Renal pelvis (tissue), 4 donors: ENCODE measurements around the gene MCM3. TPM values are rescaled to one million over a fixed set of nuclear protein-coding genes. Genes with fewer than 3 reads are reported as not detected.
A peak's percentile ranks its signal among the peaks of the same experiment; 100 is the strongest.

ENCODE experiments used
- DNase-seq: peaks from one replicate; pipeline ENCODE4 v3.0.0-alpha.2; 2013
- polyA plus RNA-seq, 3 donors: library from polyadenylated mRNA; unstranded; fragments of 120-200 nt; gene quantifications; one replicate each; pipeline ENCODE4 v1.2.1, GENCODE V29; 2013; ENCODE audit not compliant: insufficient read length in 3 of 3

MCM3 gene
- polyA plus RNA-seq, 3 donors, result 127 to 142 (median 138) TPM

DNA sequence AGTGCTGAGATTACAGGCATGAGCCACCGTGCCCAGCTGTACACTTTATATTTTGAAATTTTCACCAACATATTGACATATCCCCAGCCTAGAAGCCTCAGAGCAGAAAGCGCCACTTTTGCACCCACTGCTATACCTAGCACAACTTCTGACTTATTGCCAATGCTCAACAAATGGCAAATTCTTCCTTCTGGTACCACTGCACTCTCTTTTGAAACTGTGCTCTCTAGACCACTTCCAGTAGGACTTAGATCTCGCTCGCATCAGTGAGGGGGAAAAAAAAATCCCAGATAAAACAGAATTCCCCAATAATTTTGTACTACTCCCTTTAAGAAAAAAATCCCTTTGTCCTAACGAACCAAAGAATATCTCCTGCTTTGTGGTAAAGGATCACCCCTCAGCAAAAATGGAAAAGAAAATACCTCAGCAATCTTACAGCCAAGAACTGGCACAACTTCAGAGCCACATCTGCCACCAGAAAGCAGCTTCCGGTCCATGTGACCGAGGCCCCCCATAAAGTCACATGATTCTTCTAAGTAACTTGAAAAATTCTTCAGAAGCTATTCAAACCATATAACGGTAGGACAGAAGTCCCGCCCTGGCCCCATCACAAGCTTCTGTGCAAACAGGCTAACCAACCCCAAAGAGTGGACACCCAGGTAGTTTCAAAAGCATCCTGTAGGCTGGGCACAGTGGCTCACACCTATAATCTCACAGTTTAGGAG, 21.8 kb downstream of the MCM3 start:
- no peak for DNase-seq

DNA sequence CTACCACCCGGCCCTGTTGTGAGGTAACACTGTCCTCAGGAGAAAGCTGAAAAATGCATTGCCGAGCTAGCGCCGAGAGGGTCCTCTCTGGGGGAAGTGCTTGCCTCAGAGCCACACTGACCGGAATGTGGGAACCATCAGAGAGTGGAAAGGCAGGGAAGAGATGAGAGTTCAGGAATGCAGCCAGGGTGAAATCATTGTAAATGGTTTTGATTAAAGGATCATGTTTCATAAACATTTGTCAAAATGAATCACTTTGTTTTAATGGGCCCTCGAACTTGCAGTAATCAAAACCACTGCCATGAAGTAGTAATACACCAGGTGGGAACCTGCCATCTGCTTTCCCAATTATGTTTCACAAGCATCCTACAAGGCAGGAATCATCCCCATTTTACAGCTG, 23.3 kb downstream of the MCM3 start:
- no peak for DNase-seq

DNA sequence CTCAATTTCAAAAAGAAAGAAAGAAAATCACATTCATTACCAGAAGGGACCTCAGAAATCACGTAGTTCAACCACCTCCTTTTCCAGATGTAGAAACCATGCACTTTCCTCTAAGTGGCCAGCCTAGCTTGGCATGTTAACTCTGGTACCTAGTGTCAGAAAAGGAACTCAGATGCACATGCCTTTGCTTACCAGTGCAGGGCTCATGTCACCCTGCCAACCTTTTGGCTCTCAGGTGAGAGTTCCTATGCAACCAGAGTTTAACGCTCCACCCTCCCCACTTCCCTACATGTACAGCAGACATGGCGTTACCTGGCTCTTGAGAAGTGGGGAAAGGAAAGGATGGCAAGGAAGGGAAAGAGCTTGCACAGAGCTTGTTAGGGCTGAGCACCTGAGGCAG, 23.9 kb downstream of the MCM3 start:
- DNase-seq, result no peak

DNA sequence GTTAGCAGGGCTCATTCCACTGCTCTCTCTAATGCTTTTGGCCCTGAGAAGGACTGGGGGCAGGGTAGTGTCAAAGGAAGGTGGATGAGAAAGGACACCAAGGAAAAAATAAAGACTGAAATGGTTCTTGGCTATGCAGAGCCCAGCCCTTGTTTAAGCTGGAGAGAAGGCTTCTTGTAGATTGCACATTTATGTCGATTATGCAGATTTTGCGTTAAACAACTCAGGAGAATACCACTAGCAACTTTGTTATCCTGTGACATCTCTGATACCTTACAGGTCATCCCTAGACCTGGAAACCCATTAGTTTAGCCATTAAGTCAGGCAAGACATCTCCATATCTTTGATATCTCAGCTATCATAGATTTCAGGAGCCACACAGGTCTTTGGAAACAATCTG, 29.1 kb downstream of the MCM3 start:
- no peak for DNase-seq

DNA sequence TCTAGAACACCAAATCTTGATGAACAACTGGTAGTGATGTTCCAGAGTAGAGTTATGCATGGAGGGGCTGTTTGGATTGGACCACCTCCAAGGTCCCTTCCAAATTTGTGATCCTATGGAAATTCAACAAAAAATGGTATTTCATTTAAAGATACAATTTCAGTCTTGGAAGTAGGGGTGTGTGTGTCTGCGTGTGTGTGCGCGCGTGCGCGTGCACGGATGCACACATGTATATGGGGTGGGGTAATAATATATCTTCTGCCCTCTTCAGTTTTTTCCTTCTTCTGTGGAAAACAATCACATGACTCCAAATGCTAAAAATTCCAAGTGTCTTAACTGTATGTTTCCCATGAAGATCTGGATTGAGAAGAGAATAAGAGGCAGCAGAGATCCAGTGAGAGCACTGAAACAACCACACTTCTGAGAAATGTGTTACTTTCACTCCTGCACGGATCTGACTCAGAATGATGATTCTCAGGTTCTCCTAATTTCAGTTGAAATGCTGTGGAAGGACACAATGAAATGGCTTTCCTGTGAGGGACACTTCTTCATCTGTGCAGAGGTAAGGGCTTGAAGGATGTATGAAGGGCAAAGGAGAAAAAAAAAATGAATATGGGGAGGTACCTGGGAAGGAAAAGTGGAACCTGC, 29.7 kb downstream of the MCM3 start:
- DNase-seq, result no peak

DNA sequence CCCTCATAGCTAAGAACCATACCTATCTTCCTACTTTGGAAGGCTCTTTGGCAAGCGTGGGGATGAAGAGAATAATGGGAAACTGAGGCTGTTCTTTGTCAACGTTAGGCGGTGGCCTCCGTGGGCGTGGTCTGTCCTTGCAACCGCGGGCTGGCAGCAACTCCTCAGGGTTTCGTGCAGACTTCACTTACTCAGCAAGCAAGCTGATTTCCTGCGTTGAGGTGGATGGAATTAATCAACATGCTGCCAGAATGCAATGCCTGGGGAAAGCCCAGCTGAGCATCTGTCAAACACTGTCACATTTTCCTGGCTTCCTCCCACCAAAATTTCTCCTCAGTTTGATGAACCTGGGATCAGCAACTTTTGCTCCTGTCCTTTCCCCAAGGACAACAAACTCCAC, 31.0 kb downstream of the MCM3 start:
- no peak for DNase-seq

DNA sequence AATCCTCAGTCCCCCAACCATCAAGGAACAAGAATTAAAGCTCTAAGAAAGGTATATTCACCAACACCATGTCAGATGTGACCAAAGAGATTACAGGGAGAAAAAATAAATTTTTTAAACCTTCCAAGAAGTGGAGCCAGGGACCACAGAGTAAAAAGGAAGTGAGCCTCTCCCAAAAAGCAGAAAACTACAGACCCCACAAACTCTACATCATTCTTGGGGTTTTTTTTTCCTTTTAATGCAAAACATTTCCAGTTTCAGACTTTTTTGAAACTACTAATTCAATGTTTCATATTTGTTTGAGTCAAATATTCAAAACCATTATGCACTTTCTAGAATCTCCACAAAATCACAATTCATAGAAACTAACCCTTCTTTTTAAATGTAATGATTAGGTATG, 33.4 kb downstream of the MCM3 start:
- DNase-seq, result no peak

DNA sequence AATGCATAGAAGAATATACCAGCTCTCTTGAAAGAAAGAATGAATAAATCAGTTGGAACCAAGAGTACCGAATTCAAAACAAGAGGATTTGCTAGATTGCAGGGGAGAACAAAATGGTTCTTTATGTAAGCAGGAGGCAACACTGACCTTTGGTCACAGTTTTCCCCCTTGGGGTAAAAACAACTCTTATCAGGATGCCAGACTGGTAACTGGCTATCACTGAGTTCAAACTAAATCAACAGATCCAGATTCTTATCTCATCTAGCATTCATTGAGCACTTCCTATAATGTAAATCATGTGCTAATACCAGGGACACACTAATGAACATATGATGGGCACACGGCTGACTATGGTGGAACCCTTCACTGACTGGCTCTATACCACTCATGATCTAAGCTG, 35.5 kb downstream of the MCM3 start:
- no peak for DNase-seq

DNA sequence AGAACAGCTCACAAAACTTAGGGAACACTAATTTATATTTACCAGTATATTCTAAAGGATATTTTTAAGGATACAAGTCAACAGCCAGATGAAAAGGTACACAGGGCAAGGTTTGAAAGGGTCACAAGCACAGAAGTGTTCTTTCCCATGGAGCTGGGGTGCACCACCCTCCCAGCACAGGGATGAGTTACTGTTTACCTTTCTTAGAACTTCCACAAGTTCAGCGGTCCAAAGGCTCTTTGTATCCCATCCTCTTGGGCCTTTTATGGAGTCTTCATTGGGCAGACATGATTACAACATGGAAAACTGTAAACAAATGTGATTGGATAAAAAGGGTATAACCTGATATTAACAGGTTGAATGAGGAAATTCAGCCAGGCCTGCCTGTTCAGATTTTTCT, 39.1 kb downstream of the MCM3 start:
- no peak for DNase-seq

DNA sequence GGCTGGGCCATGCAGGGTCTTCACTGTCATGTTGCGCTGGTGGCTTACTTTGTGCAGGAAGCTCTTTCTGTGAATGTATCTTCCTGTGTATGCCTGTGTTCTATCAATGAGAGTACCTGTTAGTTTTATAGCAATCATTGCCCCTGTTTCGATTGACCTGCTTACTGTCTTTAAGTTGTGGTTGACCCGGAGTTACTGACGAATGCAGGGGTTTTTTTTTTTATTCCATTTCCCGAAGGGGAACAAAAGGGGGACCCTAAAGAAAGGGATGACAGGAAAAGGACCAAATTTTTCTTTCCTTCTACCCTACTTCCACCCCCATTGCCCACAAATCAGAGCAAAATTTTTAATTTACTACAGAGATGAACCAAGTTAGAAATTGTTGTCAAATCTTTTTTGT, 40.1 kb downstream of the MCM3 start, which contains the start of gene IL17F:
IL17F (minus strand) TSS at position 101 of the 400 bp plus-strand sequence; CDS start at position 30, 71 bp downstream.
- no peak for DNase-seq

DNA sequence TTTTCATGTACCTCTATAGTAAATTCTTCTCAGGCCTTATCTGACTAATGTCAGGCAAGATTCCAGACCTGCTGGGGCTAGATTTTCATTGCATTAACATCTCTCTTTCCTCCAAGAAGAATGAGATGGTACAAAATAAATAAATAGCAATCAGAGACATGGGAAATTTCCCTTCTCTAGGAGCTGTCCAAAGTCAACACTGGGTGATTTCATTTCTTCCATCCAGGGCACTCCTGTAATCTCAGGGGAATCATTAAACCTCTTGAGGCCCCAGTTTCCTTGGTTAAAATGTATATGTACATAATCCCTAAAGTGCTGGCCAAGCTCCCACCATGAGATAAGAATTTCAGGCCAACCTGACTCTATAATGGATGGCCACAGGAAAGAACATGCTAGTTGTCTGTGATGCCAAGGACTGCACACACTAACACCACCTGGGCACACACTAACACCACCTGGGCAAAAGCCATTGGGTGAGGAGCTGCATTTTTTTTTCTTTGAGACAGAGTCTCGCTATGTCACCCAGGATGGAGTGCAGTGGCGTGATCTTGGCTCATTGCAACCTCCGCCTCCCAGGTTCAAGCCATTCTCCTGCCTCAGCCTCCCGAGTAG, 41.2 kb downstream of the MCM3 start:
- DNase-seq, result no peak

DNA sequence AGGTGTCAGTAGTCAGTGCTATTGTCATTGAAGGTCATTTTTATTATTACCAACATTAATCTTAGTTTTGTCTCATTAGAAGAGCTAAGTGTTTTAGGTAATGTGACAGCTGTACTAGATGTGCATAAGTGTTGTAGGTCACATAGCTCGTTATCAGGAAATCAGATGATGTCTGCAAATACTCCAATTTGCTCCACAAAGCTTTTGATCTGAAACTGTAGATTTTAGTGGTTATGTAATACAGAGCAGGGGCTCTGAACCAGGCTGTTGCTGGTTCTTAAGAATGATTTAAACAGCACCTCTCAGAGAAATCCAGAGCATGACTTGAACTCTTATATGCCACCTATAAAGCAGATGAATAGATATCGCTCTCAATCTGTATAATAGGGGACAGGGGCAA, 42.7 kb downstream of the MCM3 start:
- DNase-seq, result no peak

DNA sequence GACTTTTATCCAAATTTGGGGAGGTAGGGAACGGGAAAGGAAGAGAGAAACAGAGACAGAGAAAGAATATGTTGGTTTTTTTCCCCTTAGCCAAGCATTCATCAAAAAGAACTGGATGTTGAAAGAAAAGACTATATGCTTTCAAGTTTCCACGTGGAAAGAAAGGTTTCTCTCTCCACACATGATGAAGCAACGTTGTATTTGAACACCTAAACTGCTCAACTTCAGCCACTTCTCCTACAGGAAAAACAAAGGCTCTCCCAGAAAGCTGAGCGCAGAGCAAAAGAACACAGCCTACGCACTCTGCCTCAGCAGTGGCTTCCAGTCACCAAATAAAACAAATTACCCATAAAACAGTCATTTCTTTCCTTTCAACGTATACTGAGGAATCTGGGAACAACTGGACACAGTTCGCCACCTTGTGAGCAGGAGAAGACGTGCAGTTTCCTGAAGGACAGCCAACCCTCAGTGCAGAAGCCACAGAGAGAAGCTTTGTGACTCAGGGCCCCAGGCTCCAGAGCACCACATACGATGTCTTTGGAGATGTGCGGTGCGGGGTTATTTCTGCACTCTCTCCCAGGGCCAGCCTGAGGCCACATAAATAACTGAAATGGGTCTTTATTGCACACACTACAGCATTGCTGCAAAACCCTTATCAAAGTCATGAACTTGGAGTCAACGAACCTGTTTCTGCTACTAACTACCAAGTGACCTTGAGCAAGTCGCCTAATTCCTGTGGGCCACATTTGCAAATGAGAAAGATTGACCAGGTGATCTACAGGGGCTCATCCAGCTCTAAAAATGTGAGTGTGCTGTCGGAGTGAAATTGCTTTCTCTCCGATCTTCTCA, 50.3 kb downstream of the MCM3 start:
- peak; percentile 67 for DNase-seq

DNA sequence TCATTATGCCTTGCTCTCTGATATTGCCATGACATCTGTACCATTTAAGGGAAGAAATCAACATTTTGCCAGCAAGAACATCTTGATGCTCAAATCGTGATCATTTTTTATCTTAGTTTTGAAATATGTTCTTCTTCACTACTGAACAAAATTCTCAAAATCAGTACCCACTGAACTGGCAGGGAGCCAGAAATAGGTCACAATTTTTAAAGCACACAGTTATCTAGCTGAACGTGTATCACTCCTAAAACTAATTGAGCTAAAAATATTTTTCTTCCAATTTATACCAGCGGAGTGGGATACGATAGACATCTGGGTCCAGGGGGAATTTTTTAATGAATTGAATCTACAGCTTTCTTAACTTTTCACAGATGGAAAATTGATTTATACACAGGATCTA, 51.5 kb downstream of the MCM3 start:
- DNase-seq, result no peak

DNA sequence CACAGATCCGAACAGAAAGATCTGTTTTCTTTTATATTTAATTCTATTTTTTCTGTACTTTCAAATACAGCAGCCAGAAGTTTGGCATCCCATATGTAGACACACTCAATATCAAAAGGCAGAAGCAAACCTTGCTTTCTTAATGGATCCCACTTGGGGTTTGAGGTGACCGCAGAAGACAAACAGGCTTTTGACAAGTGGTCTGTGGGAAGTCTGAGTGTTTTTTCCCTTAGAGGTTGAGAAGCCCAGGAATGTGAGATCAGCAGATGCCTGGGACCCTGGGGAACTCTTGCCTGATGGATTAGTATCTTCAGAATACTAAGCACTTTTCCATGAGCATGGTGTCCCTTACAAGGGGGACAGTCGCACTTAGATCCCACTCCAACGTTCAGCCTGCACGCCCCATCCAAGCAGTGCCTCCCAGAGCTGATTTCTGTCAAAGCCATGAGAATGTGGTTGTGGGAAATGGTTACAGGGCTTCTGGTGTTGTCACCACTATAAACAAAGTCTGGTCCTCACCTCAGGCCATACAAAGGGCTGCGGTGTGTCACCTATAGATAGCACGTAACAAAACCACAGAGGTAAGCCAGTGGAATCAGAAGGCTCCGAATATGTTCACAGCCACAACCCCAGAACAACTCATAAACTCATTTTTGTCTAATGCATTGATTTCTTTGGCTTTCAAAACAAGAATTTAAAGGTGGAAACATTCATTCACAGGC, 53.0 kb downstream of the MCM3 start:
- DNase-seq, result no peak

DNA sequence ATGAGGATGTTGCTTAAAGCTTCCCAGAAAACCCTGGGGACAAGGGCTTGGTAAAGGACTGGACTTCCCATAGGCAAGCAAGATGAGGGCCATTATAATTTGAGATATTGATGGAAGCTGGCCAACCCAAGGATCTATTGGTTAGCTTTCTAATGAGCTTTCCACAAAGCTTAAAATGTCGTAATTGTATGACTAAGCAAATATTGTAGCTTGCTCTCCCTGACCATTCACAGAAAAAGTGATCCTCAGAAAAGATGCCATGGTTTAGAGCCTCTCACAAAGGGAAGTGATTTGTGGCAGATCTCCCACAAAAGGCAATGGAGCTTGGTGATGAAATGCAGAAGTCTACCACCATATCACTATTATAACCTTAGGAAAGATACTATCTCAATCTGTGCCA, 53.9 kb downstream of the MCM3 start:
- DNase-seq, result no peak

DNA sequence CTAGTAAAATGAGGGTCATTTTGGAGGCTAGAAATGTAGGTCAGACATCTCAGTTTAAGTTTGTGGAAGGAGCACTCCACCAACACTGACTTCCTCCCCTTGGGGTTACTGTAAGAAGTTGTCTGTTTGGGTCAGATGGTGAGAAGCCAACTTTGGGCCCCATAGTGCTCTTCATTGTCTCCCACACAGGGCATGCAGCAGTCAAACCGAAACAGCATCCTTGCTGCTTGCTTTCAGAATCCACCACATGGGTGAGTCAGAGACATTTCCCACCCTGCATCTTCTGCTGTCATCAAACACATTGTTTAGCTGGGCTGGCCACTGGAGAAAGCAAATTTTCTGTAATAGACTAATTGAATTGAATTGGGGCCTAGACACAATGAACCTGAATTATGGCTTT, 57.0 kb downstream of the MCM3 start:
- no peak for DNase-seq

DNA sequence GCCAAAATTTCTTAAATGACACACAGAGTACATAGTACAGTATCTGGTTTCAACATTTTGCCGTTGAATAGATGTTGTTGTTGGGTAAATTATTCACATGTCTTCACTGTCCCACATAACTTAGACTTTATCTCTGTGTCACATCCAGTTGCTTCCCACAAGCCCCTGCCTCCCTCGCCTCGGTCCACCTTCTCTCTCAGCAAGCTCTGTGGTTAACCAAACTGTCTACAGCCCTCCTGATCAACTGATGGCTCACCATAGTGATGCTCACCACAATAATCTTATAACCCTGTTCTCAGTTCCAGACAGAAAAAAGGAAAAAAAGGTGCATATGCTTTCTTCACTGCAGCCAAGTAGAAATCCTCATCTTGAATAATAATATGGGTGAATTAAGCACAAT, 63.2 kb downstream of the MCM3 start:
- DNase-seq, result no peak

DNA sequence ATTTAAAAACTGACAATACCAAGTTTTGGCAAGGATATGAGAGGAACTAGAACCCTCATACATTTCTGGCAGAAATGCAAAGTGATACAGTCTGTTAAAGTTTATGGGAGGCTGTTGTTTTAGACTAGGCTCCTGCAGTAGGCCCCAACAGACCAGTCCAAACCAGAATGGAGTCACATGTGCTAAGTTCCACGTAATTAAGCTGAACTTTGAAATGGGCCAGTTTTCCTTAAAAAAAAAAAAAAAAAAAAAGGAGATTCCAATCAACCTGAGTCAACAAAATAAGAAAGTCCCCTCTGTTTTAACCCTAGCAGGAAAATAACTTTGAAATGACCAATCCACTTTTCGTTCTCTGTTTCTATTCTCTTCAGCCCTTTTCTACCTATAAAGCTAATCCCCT, 66.8 kb downstream of the MCM3 start:
- DNase-seq, result no peak

DNA sequence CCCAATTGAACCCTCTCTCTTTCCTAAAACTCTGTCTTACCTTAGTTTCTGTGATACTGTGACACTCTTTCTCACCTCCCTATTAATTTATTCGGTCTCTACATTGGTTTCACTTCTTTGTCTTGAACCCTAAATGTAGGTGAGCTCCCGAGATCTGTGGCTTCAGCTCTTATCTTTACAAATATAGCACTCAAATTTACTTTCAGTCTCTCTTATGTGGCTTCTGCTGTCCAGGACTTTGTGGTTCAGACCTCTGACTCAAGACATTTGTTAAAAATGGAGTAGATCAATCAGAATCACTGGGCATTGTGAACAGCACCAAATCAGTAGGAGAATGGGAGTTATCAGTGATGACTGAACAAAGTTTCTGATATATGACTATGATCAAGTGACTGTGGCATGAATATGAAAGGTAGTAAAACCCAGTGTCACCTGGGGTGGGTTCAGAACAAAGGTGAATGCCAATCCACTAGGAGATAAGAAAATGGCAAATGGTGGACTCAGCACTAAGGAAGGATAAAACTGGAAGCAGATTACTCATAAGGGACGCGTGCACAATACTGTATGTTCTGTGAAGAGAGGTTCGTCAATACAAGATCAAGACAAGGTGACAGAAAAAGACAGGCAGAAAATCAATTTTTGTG, 67.5 kb downstream of the MCM3 start:
- DNase-seq, result no peak

DNA sequence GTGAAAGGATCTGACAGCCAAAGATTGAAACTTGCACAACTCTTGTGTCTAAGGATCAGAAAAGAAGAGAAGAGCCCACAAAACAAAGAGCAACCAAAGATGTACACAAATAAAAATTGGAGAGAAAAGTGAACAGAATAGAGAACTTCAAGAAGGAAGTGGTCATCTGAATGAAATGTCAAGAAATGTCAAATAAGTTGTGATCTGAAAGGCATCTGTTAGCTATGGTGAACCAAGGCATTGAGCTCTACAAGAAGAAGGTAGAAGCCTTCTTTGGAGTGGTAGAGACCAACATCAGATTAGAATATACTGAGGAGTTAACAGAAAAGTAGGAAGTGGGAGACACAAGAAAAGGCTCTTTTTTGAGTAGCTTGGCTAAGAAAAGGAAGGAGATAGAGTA, 68.8 kb downstream of the MCM3 start:
- no peak for DNase-seq
